Measurements from ENCODE around the gene SOS2. TPM values are rescaled to one million over a fixed set of nuclear protein-coding genes. Genes with fewer than 3 reads are reported as not detected.

Gene SOS2
- total RNA-seq, 2 donors from 2014 or later = 23.7 to 31.0 TPM

- no peaks in the 10 kb centered on the region for H3K9me3 ChIP-seq
- no peak overlapping the region for H3K4me3 ChIP-seq
- H3K36me3 ChIP-seq = no peaks in the 10 kb centered on the region
- no peaks in the 10 kb centered on the region for H3K4me1 ChIP-seq
- no peaks in the 10 kb centered on the region for H3K27me3 ChIP-seq
- no peak for DNase-seq (ENCODE audit: low spot score)
- TF ChIP-seq CTCF (IDR thresholded peaks at IDR 0.05) = no peak
- H3K27ac ChIP-seq = no peak overlapping the region
Measured at GRCh38 chr14:50069325-50069724, 162.1 kb downstream of the SOS2 start.

GRCh38 chr14:50068496-50068895 lies 162.9 kb downstream of the SOS2 start:
- H3K36me3 ChIP-seq = no peaks in the 10 kb centered on the region
- no peak for DNase-seq (ENCODE audit: low spot score)
- H3K4me3 ChIP-seq = no peak overlapping the region
- H3K4me1 ChIP-seq = no peaks in the 10 kb centered on the region
- H3K9me3 ChIP-seq = no peaks in the 10 kb centered on the region
- no peak for TF ChIP-seq CTCF (IDR thresholded peaks at IDR 0.05)
- no peak overlapping the region for H3K27ac ChIP-seq
- H3K27me3 ChIP-seq = no peaks in the 10 kb centered on the region

- Histone ChIP-seq H3K9me3 (no peaks in the 10 kb centered on the region), H3K36me3 (no peaks in the 10 kb centered on the region), H3K27ac (no peak overlapping the region), H3K27me3 (no peaks in the 10 kb centered on the region), H3K4me3 (no peak overlapping the region), H3K4me1 (no peaks in the 10 kb centered on the region)
- TF ChIP-seq CTCF (IDR thresholded peaks at IDR 0.05) = no peak
- no peak for DNase-seq (ENCODE audit: low spot score)
Measured at GRCh38 chr14:50067723-50068495, 163.5 kb downstream of the SOS2 start.

Other genes with a start within 250 kb of the SOS2 start
- 1 to 10 TPM; 1.5 to 2.4 TPM for gene VCPKMT, start 115.0 kb downstream of the SOS2 start, total RNA-seq
- gene L2HGDH, start 80.7 kb upstream of the SOS2 start, total RNA-seq = 1 to 10 TPM; 4.0 to 8.3 TPM
- 10 to 100 TPM; 10.1 to 22.8 TPM for gene DMAC2L, start 80.7 kb upstream of the SOS2 start, total RNA-seq
- gene CDKL1, start 165.3 kb upstream of the SOS2 start, total RNA-seq = 1 to 10 TPM; 2.4 to 4.6 TPM